GM15510 (cell line): ENCODE data around the gene MKNK2.

Experiments
- POLR2A ChIP-seq: IDR thresholded peaks from 3 replicates; pipeline ENCODE4 v1.6.1; 2011; ENCODE audit warnings: borderline replicate concordance; ENCODE audit not compliant: insufficient read length; ENCODE audit errors: extremely low read depth

The MKNK2 gene

DNA sequence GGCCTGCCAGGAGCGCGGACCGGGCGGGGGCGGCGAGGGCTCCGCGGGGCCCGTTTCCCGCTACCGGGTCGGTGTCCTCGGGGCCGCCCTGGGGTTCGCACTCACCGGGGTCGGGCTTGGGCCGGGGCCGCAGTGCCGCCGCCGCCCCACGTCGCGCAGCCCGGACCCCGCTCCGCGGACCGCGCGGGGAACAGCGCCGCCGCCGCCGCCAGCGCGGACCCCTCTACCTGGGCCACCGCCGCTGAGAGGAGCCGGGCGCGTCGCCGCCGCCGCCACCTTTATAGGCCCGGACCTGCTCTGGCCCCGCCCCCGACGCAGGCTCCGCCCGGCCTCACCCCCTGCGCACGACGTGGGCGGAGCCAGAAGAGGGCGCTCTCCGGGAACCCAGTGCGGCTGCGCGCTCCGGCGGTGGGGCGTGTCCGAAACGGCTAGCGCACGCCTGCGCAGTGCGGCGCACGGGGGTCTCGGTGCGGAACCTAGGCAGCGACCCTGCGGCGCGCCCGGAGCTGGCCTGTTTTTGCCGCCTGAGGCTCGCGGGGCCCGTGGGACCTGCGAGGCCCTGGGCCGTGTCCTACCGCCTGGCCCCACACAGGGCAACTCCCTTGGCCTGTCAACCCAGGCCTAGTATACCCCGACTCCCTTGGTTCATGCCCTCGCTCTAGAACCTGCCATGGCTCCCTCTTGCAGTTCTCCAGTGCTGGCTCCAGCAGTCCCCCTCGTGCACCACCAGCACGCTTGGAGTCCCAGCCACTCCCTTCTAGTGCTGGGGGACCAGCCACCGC is at the start of gene MKNK2:
Gene MKNK2, minus strand, starts transcription at position 254 of the 782 bp plus-strand sequence. CDS start 393 bp downstream, outside the sequence.
- peak; percentile 100 for TF ChIP-seq POLR2A

DNA sequence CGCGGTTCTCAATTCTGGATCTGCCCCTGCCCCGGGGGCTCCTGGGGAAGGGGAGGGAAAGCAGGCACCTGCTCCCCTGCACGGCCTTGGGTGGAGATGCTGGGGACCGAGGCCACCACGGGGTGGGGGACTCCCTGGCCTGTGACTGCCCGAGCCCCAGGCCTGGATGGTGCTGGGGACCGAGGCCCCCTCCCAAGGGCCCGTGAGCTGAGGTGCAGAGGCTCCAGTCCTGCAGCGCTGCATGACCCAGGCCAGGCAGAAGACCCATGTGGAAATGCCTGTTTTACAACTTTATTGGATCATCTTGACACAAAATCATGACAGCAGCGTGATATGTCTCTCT is 49.6 kb upstream of the MKNK2 start:
- no peak for TF ChIP-seq POLR2A

DNA sequence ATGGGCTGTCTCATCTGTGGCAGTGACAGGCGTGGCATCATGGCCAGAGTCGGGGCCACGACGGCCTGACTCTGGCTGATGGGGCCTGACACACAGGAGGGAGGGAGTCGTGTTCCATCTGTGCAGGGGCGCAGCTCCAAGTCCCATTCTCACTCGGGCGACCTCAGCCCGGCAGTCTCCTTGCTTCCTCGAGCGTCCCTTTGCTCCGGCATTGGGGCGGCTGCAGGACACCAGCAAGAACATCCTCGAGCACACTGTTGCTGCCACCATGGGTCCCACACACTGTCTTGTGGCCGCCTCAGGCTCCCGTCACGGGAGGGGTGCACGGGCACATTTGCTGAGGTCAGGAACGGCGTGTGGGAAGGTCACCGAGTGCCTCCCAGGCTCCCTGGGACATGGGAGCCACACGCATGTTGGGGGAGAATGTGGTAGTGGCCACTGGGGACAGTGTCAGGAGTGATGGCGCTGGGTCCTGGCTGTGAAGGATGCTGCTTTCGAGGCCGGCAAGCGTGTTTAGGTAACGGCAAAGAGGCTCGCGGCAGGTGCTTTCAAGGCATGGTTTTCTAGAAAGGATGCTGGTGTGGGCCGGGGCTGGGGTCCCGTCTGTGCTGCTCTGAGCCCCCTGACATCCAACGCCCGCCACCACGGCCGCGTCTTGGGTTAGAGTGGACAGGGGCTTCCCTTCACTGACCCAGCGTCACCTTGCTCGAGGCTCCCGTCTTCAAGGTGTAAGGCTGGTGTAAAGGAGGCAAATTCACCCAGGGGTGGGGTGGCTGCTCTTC is 49.1 kb upstream of the MKNK2 start:
- no peak for TF ChIP-seq POLR2A

DNA sequence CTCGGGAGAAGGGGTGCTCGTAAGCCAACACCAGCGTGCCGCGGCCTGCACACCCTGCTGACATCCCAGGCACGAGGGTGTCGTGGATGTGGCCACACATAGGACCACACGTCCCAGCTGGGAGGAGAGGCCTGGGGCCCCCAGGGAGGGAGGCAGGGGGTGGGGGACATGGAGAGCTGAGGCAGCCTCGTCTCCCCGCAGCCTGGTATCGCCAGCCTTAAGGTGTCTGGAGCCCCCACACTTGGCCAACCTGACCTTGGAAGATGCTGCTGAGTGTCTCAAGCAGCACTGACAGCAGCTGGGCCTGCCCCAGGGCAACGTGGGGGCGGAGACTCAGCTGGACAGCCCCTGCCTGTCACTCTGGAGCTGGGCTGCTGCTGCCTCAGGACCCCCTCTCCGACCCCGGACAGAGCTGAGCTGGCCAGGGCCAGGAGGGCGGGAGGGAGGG is 48.0 kb upstream of the MKNK2 start:
- TF ChIP-seq POLR2A, result no peak

DNA sequence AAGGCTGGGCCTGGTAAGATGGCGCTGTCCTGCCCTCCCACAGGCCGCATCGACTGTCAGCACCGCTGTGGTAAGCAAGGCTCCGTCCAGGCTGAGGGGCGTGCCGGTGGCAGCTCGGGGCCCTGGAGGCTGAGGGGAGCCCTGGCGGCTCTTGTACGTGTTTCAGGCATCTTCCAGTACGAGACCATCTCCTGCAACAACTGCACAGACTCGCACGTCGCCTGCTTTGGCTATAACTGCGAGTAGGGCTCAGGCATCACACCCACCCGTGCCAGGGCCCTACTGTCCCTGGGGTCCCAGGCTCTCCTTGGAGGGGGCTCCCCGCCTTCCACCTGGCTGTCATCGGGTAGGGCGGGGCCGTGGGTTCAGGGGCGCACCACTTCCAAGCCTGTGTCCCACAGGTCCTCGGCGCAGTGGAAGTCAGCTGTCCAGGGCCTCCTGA is 46.9 kb upstream of the MKNK2 start:
- TF ChIP-seq POLR2A, result no peak

DNA sequence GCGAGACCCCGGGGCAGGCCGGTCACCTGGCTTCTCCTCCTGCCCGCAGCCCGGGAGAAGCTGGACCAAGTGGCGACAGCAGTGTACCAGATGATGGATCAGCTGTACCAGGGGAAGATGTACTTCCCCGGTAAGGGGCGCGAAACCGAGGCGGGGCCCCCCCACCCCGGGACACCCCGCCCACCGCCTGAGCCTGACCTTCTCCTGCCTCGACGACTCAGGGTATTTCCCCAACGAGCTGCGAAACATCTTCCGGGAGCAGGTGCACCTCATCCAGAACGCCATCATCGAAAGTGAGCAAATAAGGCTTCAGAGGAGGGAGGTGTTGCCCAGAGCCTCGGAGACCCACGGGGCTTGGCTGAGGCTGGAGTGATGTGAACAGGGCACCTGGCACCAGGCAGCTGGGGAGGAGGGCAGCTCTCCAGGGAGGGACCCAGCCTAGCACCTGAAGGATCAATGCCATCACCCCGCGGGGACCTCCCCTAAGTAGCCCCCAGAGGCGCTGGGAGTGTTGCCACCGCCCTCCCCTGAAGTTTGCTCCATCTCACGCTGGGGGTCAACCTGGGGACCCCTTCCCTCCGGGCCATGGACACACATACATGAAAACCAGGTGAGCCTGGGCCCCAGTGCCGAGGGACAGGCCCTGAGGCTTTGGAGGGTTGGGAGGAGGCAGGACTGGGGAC is 46.3 kb upstream of the MKNK2 start:
- TF ChIP-seq POLR2A, result no peak

DNA sequence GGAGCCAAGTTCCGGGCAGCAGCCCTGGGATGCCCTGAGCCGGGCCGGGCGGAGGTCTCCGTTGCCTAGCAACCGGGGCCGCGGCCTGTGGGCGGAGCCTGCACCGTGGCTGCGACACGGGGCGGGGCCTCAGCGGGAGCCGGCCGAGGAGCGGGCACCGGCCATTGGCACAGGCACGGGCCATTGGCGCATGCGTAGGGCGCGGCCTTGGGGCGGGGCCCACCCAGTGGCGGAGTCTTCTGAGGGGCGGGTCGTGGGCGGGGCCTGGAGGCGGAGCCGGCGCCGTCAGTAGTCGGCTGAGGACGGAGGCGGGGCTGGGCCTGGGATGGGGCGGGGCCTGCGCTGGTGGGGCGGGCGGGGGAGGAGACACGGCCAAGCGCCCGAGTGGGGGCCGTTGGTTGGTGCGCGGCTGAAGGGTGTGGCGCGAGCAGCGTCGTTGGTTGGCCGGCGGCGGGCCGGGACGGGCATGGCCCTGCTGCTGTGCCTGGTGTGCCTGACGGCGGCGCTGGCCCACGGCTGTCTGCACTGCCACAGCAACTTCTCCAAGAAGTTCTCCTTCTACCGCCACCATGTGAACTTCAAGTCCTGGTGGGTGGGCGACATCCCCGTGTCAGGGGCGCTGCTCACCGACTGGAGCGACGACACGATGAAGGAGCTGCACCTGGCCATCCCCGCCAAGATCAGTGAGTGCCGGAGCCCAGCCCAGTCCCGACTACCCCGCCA is 45.6 kb upstream of the MKNK2 start, which contains the start of gene IZUMO4:
Gene IZUMO4, plus strand, starts transcription at position 436 of the 723 bp plus-strand sequence. Its CDS starts 31 bp downstream, at position 467.
- peak; percentile 28 for TF ChIP-seq POLR2A

DNA sequence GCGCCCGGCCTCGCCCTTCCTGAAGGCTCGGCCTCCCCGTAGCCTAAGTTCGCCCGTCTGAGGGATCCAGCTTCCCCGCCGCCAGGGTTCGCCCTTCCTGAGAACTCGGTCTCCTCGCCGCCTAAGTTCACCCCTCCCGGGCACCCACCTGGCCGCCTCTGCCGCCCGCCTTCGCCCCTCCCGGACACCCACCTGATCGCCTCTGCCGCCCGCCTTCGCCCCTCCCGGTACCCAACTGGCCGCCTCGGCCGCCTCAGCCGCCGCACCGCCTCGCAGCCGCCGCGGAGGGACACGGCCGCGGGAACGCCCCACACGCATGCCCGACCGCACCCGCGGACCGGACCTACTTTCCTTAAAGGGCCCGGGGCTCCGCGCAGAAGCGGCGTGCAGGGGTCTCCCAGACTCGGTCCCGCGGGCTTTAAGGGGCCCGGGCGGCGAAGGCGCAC is 45.0 kb upstream of the MKNK2 start, which contains the start of gene MOB3A:
Gene MOB3A, minus strand, starts transcription at position 293 of the 446 bp plus-strand sequence. CDS start 17,766 bp downstream, outside the sequence.
- peak; percentile 73 for TF ChIP-seq POLR2A

DNA sequence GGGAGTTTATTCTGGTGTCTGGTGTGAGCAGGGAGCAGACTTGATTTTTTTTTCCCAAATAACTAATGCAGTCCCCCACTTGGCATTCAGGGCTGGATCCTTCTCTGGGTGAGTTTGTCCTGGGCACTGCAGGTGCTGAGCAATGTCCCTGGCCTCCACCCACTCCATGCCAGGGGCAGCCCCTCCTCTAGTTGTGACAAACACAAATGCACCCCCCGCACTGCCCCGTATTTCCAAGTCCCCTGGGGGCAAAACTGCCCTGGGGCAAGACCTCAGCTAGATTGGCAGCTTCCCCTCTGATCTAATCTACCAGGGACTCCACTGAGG is 38.6 kb upstream of the MKNK2 start:
- TF ChIP-seq POLR2A, result peak; percentile 3

DNA sequence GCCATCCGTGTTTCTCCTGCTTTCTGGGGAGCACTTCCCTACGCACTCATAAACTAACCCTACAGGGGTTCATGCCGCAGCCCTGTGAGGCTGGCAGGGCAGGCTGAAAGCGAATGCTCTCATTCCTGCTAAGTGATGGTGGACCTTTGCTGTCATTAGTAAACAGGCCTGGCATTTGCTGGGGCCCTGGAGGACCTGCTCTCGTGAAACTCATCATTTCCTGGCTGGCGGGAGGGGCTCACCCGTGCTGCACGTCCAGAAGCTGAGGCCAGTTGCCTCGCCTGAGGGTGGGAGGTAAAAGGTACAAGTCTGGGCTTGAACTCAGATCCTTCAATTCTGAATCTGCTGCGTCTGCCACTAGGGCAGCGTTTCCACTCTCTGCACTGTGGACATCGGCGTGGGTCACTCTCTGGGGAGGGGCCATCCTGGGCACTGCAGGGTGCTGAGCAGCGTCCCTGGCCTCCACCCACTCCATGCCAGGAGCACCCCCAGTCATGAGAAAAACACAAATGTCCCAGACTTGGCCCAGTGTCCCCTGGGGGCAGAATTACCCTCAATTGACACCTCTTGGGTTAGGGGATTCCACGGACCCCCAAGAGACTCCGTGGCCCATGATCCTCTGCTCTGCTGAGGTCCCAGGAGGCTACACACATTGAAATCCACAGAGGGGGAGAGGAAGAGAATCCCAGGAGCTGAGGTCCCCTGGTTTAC is 38.1 kb upstream of the MKNK2 start:
- peak; percentile 42 for TF ChIP-seq POLR2A

DNA sequence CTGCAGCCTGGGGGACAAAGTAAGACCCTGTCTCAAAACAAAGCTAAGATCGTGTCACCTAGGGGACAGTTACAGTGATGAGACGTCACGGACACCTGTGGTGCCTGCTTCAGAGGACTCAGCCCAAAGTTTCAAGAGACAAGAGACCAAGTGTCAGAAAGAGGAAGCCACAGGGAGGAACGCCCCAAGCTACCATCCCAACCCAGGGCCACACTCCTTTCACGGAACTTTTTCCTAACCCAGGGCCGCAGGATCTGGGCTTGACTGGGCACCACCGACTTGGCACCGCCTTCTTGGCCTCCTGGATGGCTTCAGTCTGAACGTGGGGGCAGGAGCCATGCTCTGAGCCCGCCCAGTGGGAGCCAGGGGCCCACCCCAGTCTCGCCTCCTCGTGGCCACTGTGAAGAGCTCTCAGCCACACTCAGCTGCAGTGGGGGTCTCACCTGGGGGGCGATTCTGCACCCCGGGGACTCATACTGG is 36.6 kb upstream of the MKNK2 start:
- peak; percentile 43 for TF ChIP-seq POLR2A

DNA sequence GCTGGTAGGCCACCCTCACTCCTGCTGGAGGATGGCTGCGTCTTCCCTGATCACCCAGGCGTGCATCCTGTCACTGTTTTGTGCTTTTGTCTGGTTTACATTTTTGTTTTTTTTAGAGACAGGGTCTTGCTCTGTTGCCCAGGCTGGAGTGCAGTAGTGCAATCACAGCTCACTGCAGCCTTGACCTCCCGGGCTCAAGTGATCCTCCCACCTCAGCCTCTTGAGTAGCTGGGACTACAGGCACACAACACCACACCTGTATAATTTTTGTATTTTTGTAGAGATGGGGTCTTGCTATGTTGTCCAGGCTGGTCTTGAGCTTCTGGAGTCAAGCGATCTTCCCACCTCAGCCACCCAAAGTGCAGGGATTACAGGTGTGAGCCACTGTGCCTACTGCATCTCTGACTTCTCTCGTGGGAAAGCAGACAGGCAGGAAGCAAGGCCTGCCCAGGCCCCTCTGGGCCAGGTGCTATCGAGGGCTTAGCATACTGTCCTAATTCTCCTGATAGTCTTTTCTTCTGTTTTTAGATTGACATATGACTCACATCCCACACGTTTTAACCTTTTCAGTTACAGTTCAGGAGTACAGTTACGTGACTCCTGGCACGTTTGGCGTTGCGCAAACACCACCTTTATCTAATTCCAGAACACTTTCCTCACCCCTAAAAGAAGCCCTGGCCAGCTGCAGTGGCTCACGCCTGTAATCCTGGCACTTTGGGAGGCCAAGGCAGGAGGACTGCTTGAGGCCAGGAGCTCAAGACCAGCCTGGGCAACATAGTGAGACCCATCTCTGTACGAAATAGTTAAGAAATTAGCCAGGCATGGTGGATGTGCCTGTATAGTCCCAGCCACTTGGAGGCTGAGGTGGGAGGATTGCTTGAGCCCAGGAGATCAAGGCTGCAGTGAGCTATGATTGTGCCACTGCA is 35.9 kb upstream of the MKNK2 start:
- peak; percentile 26 for TF ChIP-seq POLR2A

DNA sequence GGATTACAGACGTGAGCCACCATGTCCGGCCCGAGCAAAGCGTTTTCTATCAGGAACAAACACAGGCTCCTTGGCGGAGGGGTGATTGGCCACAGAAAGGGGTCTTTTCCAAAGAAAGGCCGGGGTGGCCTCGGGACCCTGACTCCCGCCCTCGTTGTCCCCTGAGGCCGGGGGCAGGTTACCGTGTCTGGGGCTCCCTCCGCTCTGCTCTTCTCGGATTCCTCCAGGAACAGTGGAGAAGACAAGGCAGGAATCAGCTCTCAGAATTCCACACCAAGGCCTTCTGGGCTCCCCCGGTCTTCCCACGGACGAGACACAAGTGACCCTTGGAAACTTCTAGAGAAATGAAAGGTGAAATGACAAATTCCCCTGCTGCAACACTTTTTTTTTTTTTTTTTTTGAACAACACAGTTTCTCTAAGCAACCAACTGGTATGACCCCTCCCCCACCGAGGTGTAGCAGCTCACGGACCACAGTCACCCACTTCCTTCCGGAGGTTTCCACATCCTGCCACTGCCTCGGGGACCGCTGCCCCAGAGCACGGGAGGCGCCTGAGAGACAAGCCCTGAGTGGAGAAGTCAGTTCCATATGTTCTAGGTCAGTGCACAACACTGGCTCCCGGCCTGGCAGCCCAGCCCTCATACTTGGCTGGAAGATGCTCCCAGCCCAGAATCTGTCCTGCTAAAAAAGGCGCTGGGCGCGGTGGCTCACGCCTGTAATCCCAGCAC is 34.1 kb upstream of the MKNK2 start:
- peak; percentile 88 for TF ChIP-seq POLR2A
